ENCODE data around the gene DCAF4L1.

The DCAF4L1 gene, protein sequence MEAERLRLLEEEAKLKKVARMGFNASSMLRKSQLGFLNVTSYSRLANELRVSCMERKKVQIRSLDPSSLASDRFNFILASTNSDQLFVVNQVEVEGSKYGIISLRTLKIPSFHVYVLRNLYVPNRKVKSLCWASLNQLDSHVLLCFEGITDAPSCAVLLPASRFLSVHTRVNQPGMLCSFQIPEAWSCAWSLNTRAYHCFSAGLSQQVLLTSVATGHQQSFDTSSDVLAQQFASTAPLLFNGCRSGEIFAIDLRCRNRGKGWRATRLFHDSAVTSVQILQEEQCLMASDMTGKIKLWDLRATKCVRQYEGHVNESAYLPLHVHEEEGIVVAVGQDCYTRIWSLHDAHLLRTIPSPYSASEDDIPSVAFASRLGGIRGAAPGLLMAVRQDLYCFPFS

DNA sequence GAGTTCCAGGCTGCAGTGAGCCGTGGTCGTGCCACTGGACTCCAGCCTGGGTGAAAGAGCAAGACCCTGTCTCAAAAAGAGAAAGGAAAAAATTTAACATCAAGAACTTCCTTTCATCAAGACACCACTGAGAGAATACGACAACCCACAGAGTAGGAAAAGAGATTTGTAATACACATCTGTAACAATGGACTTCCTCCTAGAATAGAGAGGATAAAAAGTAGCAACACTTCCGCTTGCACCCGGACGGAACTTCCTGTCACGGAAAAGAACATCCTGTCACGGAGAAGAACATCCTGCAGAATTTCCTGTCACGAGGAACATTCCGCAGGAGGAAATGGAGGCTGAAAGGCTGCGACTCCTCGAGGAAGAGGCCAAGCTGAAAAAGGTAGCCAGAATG is at the start of gene DCAF4L1:
DCAF4L1 (plus strand) TSS at position 301 of the 400 bp plus-strand sequence; CDS start at position 338, 37 bp downstream.
- DNase-seq: no peak

DNA sequence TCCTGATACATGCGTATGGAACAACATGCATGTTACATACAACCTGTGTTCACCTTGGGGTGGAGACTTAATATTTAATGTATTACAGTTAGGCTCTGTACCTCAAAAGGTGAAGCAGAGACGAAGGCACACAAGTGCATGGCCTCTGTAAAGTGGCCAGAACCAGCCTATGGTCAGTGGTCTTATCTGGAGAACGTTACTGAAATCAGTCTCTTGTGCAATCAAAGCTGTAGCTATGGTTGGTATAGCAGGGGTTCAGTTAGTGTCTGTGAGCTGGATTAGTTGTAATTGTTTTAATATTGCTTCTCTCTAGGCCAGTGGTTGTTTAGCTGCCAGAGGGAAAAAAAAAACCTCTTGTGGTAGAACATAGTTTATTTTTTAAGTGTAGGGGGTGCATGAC is 48.6 kb upstream of the DCAF4L1 start:
- DNase-seq: no peak

DNA sequence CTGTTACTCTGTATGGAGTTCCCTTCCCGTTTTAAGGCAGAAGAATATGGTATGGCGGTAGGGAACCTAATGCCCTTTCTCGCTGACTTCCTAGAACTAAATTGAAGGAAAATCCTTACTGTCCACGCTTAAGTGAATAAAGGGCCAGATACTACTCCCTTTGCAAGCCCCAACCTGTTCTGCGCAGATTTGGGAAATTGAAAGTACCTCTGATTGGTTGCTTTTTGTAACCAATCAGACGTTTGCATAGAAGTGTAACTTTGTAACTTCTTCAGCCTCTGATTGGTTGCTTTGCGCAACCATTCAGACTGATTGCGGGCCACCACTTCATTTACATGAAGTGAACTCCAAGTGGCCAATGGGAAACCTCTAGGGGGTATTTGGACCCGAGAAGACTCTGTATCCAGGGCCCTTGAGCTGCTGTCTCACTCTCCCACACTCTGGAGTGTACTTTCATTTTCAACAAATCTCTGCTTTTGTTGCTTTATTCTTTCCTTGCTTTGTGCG is 47.5 kb upstream of the DCAF4L1 start:
- DNase-seq: no peak

DNA sequence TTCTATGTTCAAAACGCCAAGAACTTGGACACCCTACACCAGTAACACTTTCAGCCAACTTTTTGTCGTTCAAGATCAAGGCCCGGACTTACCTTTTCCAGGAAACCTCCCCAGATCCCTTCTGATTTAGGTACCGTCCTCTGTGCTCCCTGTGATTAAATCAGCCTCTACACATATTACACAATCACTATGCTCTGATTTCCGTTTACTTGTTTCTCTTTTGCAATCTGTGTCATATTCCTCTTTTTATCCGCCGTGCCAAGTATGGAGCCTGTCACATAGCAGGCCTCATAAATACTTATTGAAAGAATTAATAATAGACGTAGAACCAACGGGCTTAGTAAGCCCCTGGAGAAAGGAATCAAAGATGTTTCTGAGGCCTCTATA is 47.0 kb upstream of the DCAF4L1 start:
- DNase-seq: peak; percentile 53

DNA sequence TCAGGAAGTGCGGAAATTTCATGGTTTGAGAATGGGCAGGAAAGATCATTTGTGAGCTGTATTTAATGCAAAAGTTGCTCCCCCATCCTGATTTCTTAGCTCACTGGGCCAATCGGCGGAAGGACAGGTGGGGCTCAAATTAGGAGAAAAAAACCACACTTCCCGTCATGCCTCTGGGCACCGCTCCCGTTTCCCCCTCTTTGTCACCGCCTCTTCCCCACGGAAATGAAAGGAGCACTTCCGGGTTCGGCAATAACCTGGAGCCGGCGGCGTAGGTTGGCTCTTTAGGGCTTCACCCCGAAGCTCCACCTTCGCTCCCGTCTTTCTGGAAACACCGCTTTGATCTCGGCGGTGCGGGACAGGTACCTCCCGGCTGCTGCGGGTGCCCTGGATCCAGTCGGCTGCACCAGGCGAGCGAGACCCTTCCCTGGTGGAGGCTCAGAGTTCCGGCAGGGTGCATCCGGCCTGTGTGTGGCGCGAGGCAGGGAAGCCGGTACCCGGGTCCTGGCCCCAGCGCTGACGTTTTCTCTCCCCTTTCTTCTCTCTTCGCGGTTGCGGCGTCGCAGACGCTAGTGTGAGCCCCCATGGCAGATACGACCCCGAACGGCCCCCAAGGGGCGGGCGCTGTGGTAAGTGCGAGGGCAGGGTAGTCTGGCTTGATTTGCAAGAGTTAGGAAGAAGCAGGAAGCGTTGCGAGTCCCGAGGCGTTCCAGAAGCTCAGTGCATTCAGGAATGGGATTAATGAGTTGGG is 46.5 kb upstream of the DCAF4L1 start, which contains the start of gene TMEM33:
TMEM33 (plus strand) TSS at position 529 of the 751 bp plus-strand sequence; CDS start at position 585, 56 bp downstream.
- DNase-seq: peak; percentile 69

DNA sequence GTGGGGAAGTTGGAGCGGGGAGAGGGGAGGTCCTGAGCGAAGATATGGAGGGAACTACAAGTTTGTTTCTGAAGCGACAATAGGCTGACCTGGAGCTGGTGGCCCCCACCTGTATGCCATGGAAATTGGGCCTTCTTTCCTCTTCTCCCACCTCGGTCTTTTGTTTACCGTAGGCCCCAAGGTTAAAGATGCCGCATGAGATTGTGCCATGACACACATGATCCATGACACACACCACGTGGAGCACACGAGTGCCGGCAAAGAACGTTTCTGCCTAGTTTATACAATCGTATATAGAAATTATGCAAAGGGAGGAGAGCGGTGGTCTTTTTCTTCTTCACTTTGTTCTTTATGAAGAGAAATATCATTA is 45.9 kb upstream of the DCAF4L1 start:
- DNase-seq: no peak

DNA sequence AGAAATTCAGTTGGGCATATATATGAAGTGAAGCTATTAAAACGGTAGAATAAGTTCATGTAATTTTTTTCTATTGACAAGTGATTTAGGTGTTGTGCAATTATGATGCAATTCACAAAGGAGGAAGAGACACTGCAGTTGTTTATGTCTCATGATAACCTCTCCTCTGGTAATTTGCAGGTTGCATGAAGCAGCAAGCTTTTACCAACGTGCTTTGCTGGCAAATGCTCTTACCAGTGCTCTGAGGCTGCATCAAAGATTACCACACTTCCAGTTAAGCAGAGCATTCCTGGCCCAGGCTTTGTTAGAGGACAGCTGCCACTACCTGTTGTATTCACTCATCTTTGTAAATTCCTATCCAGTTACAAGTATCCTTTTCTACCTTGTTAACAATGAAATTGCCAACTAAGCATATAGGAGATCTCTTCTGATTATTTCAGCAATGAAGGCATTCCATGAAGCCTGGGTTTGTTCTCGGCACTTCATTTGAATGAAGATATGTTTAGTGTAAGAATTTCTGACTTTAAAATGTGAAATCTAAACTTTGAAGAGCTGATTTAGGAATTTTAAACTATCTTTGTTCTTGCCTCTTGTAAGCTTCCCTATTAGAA is 42.4 kb upstream of the DCAF4L1 start:
- DNase-seq: peak; percentile 63

DNA sequence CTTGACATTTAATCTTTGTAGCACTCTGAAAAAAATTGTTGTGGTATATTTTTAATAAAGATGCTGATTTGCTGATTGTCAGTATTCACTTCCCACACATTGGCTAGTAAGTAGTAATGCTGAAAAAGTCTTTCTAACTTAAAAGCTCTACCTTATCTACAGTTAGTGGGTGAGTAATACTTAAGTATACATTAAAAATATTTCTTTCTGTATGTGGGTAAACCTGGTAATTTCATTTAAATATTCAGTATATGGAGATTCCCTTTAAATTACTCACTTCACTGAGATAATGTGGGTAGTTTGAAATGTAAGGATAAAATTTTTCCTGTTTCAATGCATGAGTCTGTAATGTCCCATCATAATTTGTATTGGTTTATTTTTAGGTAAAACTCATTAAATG is 40.7 kb upstream of the DCAF4L1 start:
- no peak for DNase-seq

DNA sequence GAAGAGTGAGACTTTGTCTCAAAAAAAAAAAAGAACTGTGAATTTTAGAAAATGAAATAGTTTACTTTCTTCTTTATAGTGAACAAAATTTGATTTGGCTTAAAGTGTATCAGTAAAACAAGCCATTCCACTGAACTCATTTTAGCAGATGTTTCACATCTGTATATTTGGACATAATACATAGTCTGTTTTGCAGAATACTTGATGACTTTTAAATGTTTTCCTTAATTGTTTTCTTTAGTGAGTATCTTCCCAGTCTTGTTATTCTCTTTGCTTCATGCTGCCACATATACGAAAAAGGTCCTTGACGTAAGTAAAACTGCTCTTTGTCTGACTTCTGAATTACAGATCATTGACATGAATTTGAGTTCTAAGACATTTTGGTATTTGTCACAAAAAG is 38.0 kb upstream of the DCAF4L1 start:
- DNase-seq: no peak

DNA sequence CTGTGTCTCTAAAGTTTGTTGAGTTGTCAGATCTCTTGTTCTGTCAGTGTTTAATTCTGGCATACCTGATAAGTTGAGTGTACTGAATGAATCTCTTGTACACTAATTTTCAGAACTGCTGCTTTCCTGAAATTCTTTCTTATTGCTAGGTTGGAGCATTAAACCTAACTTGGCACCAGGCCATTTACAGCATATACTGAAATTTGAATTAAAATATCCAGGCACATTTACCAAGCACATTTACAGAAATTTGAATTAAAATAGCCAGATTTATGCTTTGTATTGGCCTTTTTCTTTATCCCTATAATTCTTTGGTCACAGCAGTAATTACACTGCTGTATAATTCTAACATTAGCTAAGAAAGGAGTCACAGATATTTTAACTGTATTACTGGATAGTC is 37.5 kb upstream of the DCAF4L1 start:
- DNase-seq: no peak

DNA sequence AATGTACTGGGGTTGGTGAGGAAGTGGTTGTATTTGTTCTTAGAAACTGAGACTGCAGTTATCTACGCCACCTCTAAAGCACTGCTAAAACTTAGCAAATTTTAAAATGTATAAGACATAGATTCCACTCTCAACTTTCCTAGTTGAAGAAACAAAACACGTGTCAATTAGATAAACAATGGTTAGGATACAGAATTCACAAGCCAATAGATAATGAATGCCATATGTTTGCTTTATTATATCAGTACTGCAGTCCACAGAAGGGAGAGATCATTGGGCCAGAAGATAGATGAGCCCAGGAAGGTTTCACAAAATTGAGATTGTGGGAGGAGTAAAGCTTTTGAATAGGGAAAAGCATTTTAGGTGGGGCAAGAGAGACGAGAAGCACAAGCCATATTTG is 32.0 kb upstream of the DCAF4L1 start:
- no peak for DNase-seq

DNA sequence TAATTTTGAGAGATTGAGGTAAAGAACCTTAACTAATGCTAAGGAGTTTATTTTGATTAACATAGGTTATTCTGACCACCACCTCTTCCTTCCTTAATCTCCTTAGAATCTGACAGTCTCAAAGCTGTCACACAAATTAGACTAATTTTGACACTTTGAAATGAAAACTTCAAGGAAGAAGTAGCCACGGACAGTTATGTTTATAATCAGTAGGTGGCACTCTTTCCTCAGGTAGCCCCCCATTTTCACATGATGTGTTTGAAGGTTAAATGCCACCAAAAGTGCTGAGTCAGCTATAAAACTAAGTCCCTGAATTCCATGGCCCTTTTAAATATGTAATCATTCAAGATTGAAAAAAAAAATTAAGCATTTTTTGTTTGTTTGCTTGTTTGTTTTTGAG is 23.9 kb upstream of the DCAF4L1 start:
- DNase-seq: peak; percentile 10

DNA sequence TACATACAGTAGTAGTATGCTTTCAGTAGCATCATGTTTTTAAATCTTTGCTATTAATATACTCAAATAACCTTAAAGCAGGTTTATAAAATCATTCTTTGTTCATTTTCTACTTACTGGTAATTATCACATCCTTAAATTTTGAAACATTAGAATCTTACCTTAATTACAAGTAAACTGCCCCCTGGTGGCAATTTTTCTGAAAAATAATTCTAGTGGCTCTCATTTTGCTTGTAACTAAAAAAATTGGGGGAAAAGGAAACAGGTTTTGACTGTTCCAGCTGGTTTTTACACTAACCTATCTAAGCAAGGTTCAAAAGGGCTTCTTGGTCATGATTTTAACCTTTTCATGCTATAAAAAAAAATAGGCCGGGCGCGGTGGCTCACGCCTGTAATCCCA is 18.5 kb upstream of the DCAF4L1 start:
- no peak for DNase-seq

DNA sequence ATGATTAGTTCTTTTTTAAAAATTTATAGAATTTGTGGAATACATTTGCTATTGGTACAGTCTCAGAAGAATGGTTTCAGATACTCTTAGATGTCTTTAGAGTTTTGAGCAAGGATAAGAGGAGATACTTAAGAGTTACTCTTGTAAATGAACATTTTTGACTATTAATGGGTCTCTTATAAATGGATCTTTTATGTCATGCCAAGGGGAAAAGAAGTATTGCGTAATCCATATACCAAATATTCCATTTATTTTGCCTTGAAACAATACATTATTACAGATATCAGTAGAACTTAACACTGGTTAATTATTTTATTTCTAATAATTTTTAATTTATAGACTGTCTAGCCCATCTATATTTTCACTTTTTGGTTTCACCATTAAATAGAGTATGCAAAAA is 17.2 kb upstream of the DCAF4L1 start:
- DNase-seq: no peak

DNA sequence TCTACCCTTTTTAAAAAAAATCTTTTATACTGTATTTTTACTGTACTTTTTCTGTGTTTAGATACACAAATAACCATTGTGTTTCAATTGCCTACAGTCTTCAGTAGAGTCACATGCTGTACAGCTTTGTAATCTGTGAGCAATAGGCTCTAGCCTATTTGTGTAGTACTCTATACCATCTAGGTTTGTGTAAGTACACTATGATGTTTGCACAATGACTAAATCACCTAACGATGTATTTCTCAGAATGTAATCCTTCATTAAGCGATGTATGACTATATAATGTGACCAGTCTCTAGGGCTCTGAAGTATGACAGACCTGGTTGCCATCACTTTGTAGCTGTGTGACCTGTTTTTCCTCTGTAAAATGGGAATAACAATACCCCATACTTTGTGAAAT is 14.2 kb upstream of the DCAF4L1 start:
- DNase-seq: no peak

DNA sequence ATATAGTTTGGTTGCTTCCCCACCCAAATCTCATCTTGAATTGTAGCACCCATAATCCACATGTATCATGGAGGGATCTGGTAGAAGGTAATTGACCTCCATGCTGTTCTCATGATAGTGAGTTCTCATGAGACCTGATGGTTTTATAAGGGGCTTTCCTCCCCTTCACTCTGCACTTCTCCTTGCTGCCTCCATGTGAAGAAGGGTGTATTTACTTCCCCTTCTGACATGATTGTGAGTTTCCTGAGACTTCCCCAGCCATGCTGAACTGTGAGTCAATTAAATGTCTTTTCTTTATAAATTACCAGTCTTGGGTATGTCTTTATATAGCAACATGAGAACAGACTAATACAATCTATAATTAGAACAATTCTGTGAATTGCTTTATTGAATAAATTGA is 11.9 kb upstream of the DCAF4L1 start:
- no peak for DNase-seq

DNA sequence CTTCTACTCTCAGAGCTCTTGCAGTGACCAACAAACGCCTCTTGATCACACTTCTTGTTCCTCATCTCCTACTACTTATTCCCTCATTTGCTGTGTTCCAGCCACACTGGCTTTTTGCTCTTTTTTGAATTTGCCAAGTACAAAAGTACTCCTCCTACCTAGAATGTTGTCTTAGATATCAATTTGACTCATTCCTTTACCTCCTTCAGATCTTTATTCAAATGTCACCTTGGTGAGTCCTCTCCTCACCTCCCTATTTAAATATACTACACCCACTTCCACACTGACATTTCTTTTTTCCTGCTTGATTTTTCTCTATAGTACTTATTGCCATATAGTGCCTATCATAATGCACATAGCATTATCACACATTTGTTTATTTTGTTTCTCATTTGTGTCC is 6.2 kb upstream of the DCAF4L1 start:
- DNase-seq: no peak

DNA sequence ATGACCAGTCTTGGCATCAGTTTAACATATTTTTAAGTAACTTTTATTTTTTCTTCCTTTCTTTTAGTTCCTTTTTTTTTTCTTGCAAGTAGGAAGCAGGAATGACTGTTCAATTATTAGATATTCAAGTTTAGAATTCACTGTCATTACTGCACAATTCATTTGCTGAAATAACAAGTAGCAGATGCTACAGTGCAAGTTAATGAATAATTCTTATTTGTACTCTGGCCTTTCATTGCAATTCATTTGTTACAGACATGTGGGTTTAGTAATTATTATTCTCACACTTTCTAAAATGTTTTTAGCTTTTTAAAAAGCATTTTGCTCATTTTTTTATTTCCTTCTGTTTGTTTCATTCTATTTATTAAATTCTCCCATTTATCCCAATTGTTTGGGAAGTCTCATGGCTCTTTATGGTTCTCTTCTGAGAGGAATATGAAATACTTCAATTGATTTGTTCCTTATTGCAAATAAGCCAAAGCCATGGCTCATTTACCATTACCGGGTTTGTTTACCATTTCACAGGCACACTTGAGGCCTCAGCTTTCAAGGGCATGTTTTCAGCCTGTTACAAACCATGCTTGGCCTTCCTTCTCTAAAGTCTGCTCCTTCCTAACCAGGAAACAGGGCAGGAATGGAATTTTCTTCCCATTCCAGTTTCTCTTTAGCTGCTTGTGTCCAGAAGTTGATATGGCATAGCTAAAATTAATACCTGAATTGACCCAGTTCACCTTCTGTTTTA is 4.6 kb upstream of the DCAF4L1 start:
- no peak for DNase-seq

DNA sequence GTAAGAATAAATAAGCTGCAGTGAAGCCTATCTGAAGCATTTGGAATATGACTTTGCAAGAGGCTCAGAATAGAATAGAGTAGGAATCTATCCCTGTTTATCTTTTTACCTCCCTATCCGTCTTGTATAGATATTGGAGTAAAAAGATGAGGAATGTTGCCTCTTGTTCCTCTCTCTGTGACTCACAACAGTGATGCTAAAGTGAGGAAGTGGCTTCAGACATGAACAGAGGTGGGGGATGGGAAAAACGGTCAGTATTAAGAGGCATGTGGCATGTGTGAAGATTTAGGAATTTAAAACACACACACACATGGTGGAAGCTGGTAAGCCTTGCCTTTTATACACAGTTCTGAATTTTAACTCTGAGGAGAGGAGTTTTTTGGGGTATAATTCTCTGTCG is 3.8 kb upstream of the DCAF4L1 start:
- no peak for DNase-seq

DNA sequence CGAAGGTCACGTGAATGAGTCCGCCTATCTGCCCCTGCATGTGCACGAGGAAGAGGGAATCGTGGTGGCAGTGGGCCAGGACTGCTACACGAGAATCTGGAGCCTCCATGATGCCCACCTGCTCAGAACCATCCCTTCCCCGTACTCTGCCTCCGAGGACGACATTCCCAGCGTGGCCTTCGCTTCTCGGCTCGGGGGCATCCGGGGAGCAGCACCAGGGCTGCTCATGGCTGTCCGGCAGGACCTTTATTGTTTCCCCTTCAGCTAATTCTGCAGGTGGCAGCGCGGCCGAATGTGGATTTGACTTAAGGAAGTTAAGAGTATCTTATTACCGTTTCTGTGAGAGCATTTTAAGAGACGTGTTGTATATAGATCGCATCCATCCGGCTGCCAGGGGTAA is 1.2 kb downstream of the DCAF4L1 start:
- no peak for DNase-seq

DNA sequence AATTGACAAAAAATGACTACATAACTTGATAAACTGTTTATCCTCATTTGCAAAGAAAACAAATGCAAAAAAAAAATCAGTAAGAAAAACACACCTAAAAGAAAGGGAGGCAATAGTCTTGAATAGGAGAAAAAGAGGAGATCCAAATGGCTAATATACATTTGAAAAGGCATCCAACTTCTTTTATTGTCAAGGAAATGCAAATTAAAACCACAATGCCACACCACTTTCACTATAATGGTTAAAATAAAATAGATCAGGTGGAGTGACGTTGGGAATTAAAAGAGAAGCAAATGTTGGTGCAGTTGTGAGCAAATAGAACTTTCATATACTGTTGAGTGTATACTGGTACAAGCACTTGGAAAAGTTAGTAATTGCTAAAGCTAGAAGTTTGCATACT is 3.6 kb downstream of the DCAF4L1 start:
- DNase-seq: no peak

DNA sequence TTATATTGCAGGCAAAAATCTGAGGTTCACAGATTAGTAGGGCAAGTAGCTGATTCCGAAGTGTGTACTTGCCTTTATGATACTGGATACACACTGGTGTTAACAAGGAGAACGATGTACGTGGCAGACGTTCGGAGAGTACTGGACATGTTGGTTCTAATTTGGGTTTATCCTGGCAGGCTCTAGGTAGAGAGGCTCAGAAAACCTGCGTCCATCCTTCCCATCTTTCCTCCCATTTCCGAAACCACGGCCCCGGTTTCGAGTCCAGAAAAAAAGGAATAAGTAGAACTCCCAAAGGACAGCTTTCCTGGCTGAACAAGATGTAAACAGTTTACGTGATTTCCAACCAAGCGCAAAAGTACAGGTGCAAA is 8.4 kb downstream of the DCAF4L1 start:
- no peak for DNase-seq

All from GF-D8 (cell line).